K562 (cell line): ENCODE measurements around the gene GIPR. TPM values are rescaled to one million over a fixed set of nuclear protein-coding genes. Genes with fewer than 3 reads are reported as not detected.

ENCODE experiments used
- ATF7 ChIP-seq: fragments of 450-650 bp; IDR thresholded peaks from 2 replicates; pipeline ENCODE4 v1.7.1; 2014; ENCODE audit warnings: mild to moderate bottlenecking, moderate library complexity
- BRD4 ChIP-seq: fragments of 200-600 bp; sonication (generic); IDR thresholded peaks from 2 replicates; pipeline ENCODE4 v1.6.1; 2017; ENCODE audit warnings: inconsistent platforms
- CBFA2T2 ChIP-seq: fragments of 450-650 bp; conservative IDR thresholded peaks from 2 replicates; pipeline ENCODE4 v1.6.1; 2017; ENCODE audit warnings: mild to moderate bottlenecking
- CEBPG ChIP-seq, 3 experiments: fragments of 200-800 bp in 1 of 3; sonication (Bioruptor generic) in 1 of 3; sonication (generic) in 1 of 3; formaldehyde crosslinking in 1 of 3; IDR thresholded peaks in 2 of 3; conservative IDR thresholded peaks in 1 of 3; 2 replicates each; pipeline versions ENCODE4 v1.6.1 to v1.8.0; 2016 to 2022; ENCODE audit warnings: missing compliant biosample characterization in 2 of 3, missing genetic modification characterization in 2 of 3, mild to moderate bottlenecking in 1 of 3, missing genetic modification reagents in 1 of 3
- EP400 ChIP-seq: fragments of 450-650 bp; IDR thresholded peaks from 2 replicates; pipeline ENCODE4 v1.6.1; 2017; ENCODE audit warnings: antibody characterized with exemption, mild to moderate bottlenecking, moderate library complexity
- HDAC2 ChIP-seq: fragments of 450-650 bp; IDR thresholded peaks from 2 replicates; pipeline ENCODE4 v1.6.1; 2016; ENCODE audit warnings: mild to moderate bottlenecking
- HES1 ChIP-seq: fragments of 450-650 bp; IDR thresholded peaks from 2 replicates; pipeline ENCODE4 v1.6.1; 2016; ENCODE audit warnings: low read depth, mild to moderate bottlenecking, moderate library complexity
- KDM2B ChIP-seq: fragments of 250-450 bp; sonication (Bioruptor Pico); IDR thresholded peaks from 2 replicates; pipeline ENCODE4 v1.8.0; 2021; ENCODE audit warnings: mild to moderate bottlenecking, moderate library complexity
- MAFG ChIP-seq: fragments of 450-650 bp; conservative IDR thresholded peaks from 2 replicates; pipeline ENCODE4 v1.6.1; 2016; ENCODE audit warnings: missing genetic modification characterization, missing compliant biosample characterization
- MBD1 ChIP-seq: fragments of 250-450 bp; sonication (Bioruptor Pico); IDR thresholded peaks from 2 replicates; pipeline ENCODE4 v1.8.0; 2022; ENCODE audit warnings: inconsistent platforms
- MITF ChIP-seq: IDR thresholded peaks from 2 replicates; pipeline ENCODE4 v1.6.1; 2014; ENCODE audit warnings: antibody characterized with exemption
- MXD1 ChIP-seq: fragments of 250-450 bp; sonication (Bioruptor Pico); IDR thresholded peaks from 2 replicates; pipeline ENCODE4 v1.8.0; 2021; ENCODE audit warnings: borderline replicate concordance, mild to moderate bottlenecking, moderate library complexity; ENCODE audit not compliant: poor library complexity, severe bottlenecking
- MYBL2 ChIP-seq, 2 experiments: fragments of 450-650 bp in 1 of 2; sonication (generic) in 1 of 2; formaldehyde crosslinking in 1 of 2; IDR thresholded peaks; 2 replicates each; pipeline versions ENCODE4 v1.6.1 to v1.8.1; 2017 to 2022; ENCODE audit warnings: borderline replicate concordance in 1 of 2, inconsistent platforms in 1 of 2, low read depth in 1 of 2, mild to moderate bottlenecking in 1 of 2, missing genetic modification reagents in 1 of 2, moderate library complexity in 1 of 2
- RFX7 ChIP-seq: fragments of 250-450 bp; sonication (Bioruptor Pico); IDR thresholded peaks from 2 replicates; pipeline ENCODE4 v1.5.1; 2021; ENCODE audit warnings: mild to moderate bottlenecking
- USF2 ChIP-seq: sonication (generic); formaldehyde crosslinking; IDR thresholded peaks from 2 replicates; pipeline ENCODE4 v1.5.0; 2020; ENCODE audit warnings: missing genetic modification reagents
- XRCC4 ChIP-seq: IDR thresholded peaks from one replicate; pipeline ENCODE4 v1.6.1; 2011; ENCODE audit not compliant: insufficient read depth, insufficient read length; ENCODE audit errors: extremely low read depth
- ZC3H11A ChIP-seq: IDR thresholded peaks from 2 replicates; pipeline ENCODE4 v1.6.1; 2012; ENCODE audit warnings: low read depth, low read length, improper control_type of control experiment
- ZNF124 ChIP-seq: sonication (generic); formaldehyde crosslinking; IDR thresholded peaks from 2 replicates; pipeline ENCODE4 v1.8.1; 2022; ENCODE audit warnings: missing genetic modification reagents
- ZNF347 ChIP-seq: fragments of 450-650 bp; formaldehyde crosslinking; IDR thresholded peaks from 2 replicates; pipeline ENCODE4 v1.4.0; 2020; ENCODE audit warnings: low read depth, mild to moderate bottlenecking, moderate library complexity
- ZNF707 ChIP-seq: fragments of 250-450 bp; sonication (Bioruptor Pico); conservative IDR thresholded peaks from 2 replicates; pipeline ENCODE4 v1.8.0; 2022; ENCODE audit warnings: inconsistent platforms, mild to moderate bottlenecking, moderate library complexity
- ZNF780A ChIP-seq: fragments of 250-450 bp; sonication (Bioruptor Pico); IDR thresholded peaks from 2 replicates; pipeline ENCODE4 v1.5.0; 2021; ENCODE audit warnings: mild to moderate bottlenecking
- polyA plus RNA-seq, 8 experiments: library from polyadenylated mRNA; depleted of rRNA in 4 of 8; stranded (reverse) in 5 of 8; unstranded in 3 of 8; fragments of >200 nt; fragmentation: Nextera tagmentation in 2 of 8; fragmentation: Illumina TruSeq in 1 of 8; extraction: Ambion mirVana in 2 of 8; extraction: Trizol in 1 of 8; gene quantifications; 2 replicates each; pipeline versions ENCODE4 v1.2.1 to v1.2.3, GENCODE V29; 2011 to 2014; ENCODE audit warnings: inconsistent platforms in 1 of 8, missing spikeins in 1 of 8
- total RNA-seq, 7 experiments: library from RNA; depleted of rRNA in 6 of 7; stranded (reverse); fragments of >200 nt in 6 of 7; fragmentation: Illumina TruSeq in 2 of 7; extraction: Trizol in 2 of 7; gene quantifications; 2 replicates each; pipeline versions ENCODE4 v1.2.1 to v1.2.3, GENCODE V29; 2011 to 2021; ENCODE audit warnings: low replicate concordance in 1 of 7

The GIPR gene
- total and polyA plus RNA-seq, 9 of the 15 experiments (the other 6 are each of a cell fraction or from before 2014, with no cell fraction given): 2.2 to 26.8 (median 12.7) TPM

- TF ChIP-seq HDAC2: peak; percentile 83; the same call in 1 of the 2 replicates
- TF ChIP-seq MAFG: no peak
- TF ChIP-seq HES1: 0 out of 2 replicates have a peak, but pooled peaks have one; percentile 22
- TF ChIP-seq USF2: peak; percentile 11; the same call in 1 of the 2 replicates
- TF ChIP-seq CBFA2T2: no peak
- peak; percentile 98 for TF ChIP-seq EP400
- no peak for TF ChIP-seq XRCC4
- no peak for TF ChIP-seq MYBL2 (IDR thresholded peaks at IDR 0.05; ENCODE audit: low read depth)
- no peak for TF ChIP-seq MYBL2 (CRISPR knock-in tag; IDR thresholded peaks at IDR 0.05; ENCODE audit: borderline replicate concordance)
- TF ChIP-seq ZNF707 (CRISPR knock-in tag): no peak
- peak; percentile 72; the same call in 1 of the 2 replicates for TF ChIP-seq ATF7
- peak; percentile 58; the same call in 1 of the 2 replicates for TF ChIP-seq CEBPG (CRISPR knock-in tag; IDR thresholded peaks at IDR 0.05)
- TF ChIP-seq CEBPG (tag; conservative IDR thresholded peaks at IDR 0.05 in 1 of 2, IDR thresholded peaks at IDR 0.05 in 1 of 2): no peak
- TF ChIP-seq BRD4: no peak
- TF ChIP-seq ZNF780A (CRISPR knock-in tag): no peak
- no peak for TF ChIP-seq ZC3H11A
- TF ChIP-seq RFX7 (CRISPR knock-in tag): no peak
- peak; percentile 21; the same call in 1 of the 2 replicates for TF ChIP-seq KDM2B (CRISPR knock-in tag)
- no peak for TF ChIP-seq ZNF124 (CRISPR knock-in tag)
- no peak; the same call in 1 of the 2 replicates for TF ChIP-seq MITF
- no peak for TF ChIP-seq ZNF347 (CRISPR knock-in tag)
- no peak for TF ChIP-seq MBD1 (CRISPR knock-in tag)
- peak; percentile 57 for TF ChIP-seq MXD1 (CRISPR knock-in tag)
Measured at GRCh38 chr19:45691516-45692186, 23.6 kb downstream of the GIPR start, which contains the start of gene SNRPD2 (continued).
